Body of pancreas (tissue), 4 donors: Measurements from ENCODE around the gene CDCA3.

Experiments
- POLR2A ChIP-seq, 3 donors: fragments of 450-650 bp; IDR thresholded peaks; one replicate each; pipeline ENCODE4 v1.6.1; 2016; ENCODE audit warnings: antibody characterized with exemption in 3 of 3, mild to moderate bottlenecking in 2 of 3
- TF ChIP-seq, protein P1 (sequence below), 7 experiments: fragments of 450-650 bp in 4 of 7; fragments of 200-600 bp in 3 of 7; sonication (generic) in 3 of 7; IDR thresholded peaks; one replicate each; pipeline ENCODE4 v1.5.1; 2016 to 2019; ENCODE audit warnings: antibody characterized with exemption in 7 of 7

DNA sequence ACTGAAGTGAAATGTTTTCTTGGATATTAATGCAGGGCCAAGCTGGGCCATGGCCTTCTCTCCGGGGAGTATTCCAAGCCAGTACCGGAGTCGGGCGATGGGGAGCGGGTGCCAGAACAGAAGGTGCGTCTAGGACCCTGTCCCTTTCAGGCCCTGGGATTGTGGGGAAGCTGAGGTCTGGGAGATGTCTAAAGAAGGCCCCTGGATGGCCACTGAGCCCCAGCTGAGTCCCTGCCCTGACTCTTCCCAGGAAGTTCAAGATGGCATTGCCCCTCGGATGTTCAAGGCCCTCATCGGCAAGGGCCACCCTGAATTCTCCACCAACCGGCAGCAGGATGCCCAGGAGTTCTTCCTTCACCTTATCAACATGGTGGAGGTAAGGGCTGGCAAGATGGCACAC lies 9.0 kb upstream of the CDCA3 start:
- no peak for TF ChIP-seq POLR2A (IDR thresholded peaks at IDR 0.05)
- TF ChIP-seq, protein P1, sequence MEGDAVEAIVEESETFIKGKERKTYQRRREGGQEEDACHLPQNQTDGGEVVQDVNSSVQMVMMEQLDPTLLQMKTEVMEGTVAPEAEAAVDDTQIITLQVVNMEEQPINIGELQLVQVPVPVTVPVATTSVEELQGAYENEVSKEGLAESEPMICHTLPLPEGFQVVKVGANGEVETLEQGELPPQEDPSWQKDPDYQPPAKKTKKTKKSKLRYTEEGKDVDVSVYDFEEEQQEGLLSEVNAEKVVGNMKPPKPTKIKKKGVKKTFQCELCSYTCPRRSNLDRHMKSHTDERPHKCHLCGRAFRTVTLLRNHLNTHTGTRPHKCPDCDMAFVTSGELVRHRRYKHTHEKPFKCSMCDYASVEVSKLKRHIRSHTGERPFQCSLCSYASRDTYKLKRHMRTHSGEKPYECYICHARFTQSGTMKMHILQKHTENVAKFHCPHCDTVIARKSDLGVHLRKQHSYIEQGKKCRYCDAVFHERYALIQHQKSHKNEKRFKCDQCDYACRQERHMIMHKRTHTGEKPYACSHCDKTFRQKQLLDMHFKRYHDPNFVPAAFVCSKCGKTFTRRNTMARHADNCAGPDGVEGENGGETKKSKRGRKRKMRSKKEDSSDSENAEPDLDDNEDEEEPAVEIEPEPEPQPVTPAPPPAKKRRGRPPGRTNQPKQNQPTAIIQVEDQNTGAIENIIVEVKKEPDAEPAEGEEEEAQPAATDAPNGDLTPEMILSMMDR (IDR thresholded peaks at IDR 0.05) = no peak
